ENCODE measurements around the gene OSBP2.
A peak's percentile ranks its signal among the peaks of the same experiment; 100 is the strongest.

Gene OSBP2

DNA sequence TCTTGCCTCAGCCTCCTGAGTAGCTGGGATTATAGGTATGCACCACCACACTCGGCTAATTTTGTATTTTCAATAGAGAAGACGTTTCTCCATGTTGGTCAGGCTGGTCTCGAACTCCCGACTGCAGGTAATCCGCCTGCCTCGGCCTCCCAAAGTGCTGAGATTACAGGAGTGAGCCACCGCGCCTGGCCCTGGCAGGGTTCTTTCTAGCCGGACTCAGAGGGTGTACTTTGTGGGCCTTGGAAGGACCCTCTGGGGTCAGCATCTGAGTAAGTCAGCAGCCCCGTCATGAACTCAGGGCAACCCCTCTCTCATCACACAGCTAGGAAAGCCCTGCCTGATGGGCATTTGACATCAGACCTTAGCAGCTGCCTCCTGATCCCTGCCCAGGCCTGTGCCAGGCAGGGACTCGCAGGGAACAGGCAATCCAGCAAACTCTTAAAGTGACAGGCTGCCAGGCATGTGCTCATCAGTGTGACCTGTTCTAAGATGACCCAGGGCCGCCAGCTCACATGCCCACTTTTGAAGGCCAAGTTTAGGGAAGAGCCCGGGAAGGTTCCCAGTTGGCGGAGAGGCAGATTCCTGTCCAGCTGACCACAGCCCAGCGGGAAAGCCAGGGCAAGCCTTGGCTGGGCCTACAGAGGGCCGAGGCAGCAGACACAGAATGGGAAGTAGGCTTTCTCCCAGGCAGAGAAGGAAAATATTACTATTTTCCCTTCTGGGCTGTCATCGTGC is 181.0 kb downstream of the OSBP2 start:
- TF ChIP-seq TCF12 (IDR thresholded peaks at IDR 0.05; ENCODE audit: low read depth): no peak
- TF ChIP-seq YY1 (IDR thresholded peaks at IDR 0.05; ENCODE audit: low read depth): no peak
- TF ChIP-seq RAD21 (IDR thresholded peaks at IDR 0.05; ENCODE audit: low read depth): no peak
- TF ChIP-seq ZBTB7A (IDR thresholded peaks at IDR 0.05; ENCODE audit: low read depth): no peak
- TF ChIP-seq, protein P1, sequence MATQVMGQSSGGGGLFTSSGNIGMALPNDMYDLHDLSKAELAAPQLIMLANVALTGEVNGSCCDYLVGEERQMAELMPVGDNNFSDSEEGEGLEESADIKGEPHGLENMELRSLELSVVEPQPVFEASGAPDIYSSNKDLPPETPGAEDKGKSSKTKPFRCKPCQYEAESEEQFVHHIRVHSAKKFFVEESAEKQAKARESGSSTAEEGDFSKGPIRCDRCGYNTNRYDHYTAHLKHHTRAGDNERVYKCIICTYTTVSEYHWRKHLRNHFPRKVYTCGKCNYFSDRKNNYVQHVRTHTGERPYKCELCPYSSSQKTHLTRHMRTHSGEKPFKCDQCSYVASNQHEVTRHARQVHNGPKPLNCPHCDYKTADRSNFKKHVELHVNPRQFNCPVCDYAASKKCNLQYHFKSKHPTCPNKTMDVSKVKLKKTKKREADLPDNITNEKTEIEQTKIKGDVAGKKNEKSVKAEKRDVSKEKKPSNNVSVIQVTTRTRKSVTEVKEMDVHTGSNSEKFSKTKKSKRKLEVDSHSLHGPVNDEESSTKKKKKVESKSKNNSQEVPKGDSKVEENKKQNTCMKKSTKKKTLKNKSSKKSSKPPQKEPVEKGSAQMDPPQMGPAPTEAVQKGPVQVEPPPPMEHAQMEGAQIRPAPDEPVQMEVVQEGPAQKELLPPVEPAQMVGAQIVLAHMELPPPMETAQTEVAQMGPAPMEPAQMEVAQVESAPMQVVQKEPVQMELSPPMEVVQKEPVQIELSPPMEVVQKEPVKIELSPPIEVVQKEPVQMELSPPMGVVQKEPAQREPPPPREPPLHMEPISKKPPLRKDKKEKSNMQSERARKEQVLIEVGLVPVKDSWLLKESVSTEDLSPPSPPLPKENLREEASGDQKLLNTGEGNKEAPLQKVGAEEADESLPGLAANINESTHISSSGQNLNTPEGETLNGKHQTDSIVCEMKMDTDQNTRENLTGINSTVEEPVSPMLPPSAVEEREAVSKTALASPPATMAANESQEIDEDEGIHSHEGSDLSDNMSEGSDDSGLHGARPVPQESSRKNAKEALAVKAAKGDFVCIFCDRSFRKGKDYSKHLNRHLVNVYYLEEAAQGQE (IDR thresholded peaks at IDR 0.05; ENCODE audit: low read depth): no peak
- TF ChIP-seq CEBPB (IDR thresholded peaks at IDR 0.05): no peak
- TF ChIP-seq, protein P2, sequence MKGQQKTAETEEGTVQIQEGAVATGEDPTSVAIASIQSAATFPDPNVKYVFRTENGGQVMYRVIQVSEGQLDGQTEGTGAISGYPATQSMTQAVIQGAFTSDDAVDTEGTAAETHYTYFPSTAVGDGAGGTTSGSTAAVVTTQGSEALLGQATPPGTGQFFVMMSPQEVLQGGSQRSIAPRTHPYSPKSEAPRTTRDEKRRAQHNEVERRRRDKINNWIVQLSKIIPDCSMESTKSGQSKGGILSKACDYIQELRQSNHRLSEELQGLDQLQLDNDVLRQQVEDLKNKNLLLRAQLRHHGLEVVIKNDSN (IDR thresholded peaks at IDR 0.05): no peak
- TF ChIP-seq TEAD4 (IDR thresholded peaks at IDR 0.05): no peak
- no peak for TF ChIP-seq TAF1 (IDR thresholded peaks at IDR 0.05; ENCODE audit: low read depth)
- no peak for TF ChIP-seq NFIC (IDR thresholded peaks at IDR 0.05)
- no peak for TF ChIP-seq EP300 (IDR thresholded peaks at IDR 0.05; ENCODE audit: borderline replicate concordance)
- TF ChIP-seq CREB1 (IDR thresholded peaks at IDR 0.05; ENCODE audit: low read depth): no peak
- no peak for TF ChIP-seq FOXM1 (IDR thresholded peaks at IDR 0.05; ENCODE audit: borderline replicate concordance, low read depth)

DNA sequence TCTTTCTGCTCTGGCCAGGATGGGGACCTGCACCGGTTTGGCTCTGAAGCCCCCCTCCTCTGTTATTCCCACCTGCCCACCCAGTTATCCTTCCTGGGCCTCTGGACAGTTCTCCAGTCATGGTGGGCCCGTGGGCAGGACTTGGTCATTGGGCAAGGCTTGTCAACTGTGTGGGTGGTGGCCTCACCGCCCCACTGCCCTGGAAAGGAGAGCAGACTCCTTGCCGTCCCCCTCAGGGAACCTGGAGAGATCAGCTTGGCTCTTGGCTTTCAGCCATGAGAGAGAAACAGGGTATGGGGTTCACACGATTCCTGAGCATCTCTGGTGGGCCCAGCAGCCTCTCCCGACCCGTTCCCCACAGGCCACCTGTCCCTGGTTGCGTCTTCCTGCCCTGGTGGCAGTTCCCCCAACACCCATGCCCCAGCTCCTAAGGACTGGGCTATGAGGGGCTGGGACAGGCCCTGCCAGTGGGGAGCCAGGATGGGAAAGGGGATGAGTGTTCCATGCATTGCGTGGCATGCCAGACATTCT is 181.6 kb downstream of the OSBP2 start:
- TF ChIP-seq TCF12 (IDR thresholded peaks at IDR 0.05; ENCODE audit: low read depth): no peak
- TF ChIP-seq ZBTB7A (IDR thresholded peaks at IDR 0.05; ENCODE audit: low read depth): no peak
- TF ChIP-seq, protein P1 (IDR thresholded peaks at IDR 0.05; ENCODE audit: low read depth): no peak
- TF ChIP-seq, protein P3, sequence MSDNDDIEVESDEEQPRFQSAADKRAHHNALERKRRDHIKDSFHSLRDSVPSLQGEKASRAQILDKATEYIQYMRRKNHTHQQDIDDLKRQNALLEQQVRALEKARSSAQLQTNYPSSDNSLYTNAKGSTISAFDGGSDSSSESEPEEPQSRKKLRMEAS (IDR thresholded peaks at IDR 0.05): no peak
- no peak for TF ChIP-seq CEBPB (IDR thresholded peaks at IDR 0.05)
- TF ChIP-seq EP300 (IDR thresholded peaks at IDR 0.05; ENCODE audit: borderline replicate concordance): no peak
- no peak for TF ChIP-seq CREB1 (IDR thresholded peaks at IDR 0.05; ENCODE audit: low read depth)
- TF ChIP-seq TAF1 (IDR thresholded peaks at IDR 0.05; ENCODE audit: low read depth): no peak
- TF ChIP-seq, protein P2 (IDR thresholded peaks at IDR 0.05): no peak

DNA sequence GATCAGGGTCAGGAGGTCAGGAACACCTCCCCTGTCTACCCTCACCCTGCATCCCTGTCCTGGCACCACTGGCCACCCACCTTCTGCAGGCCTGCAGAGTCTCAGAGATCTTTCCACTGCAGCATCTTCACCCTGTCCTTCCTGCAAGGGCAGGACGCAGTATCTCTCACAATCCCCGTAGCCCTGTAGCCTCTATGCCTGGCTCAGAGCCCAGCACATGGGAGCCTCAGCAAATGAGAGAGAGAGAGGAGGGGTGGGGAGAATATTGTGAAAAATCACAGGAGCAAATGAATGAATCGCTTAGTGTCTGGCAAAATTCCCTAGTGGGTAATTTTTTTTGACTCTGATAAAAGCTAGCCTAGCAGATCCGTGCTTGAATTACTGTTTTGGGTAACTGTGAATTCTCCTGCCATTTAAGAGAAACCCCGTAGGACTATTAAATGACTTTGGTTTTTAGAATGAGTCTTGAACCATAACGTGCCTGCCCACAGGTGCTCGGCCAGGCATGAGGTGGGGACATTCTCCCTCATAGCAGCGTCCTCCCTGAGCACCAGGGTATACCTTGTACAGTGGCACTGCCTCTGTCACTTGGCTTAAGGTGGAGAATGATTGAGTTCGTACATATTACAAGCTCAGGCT is 182.4 kb downstream of the OSBP2 start:
- TF ChIP-seq YY1 (IDR thresholded peaks at IDR 0.05; ENCODE audit: low read depth): 0 out of 2 replicates have a peak, but pooled peaks have one; percentile 2
- TF ChIP-seq FOXM1 (IDR thresholded peaks at IDR 0.05; ENCODE audit: borderline replicate concordance, low read depth): no peak
- no peak for TF ChIP-seq TCF12 (IDR thresholded peaks at IDR 0.05; ENCODE audit: low read depth)
- peak; percentile 79 for TF ChIP-seq NFIC (IDR thresholded peaks at IDR 0.05)
- TF ChIP-seq, protein P3 (IDR thresholded peaks at IDR 0.05): peak; percentile 55
- TF ChIP-seq ZBTB7A (IDR thresholded peaks at IDR 0.05; ENCODE audit: low read depth): no peak

DNA sequence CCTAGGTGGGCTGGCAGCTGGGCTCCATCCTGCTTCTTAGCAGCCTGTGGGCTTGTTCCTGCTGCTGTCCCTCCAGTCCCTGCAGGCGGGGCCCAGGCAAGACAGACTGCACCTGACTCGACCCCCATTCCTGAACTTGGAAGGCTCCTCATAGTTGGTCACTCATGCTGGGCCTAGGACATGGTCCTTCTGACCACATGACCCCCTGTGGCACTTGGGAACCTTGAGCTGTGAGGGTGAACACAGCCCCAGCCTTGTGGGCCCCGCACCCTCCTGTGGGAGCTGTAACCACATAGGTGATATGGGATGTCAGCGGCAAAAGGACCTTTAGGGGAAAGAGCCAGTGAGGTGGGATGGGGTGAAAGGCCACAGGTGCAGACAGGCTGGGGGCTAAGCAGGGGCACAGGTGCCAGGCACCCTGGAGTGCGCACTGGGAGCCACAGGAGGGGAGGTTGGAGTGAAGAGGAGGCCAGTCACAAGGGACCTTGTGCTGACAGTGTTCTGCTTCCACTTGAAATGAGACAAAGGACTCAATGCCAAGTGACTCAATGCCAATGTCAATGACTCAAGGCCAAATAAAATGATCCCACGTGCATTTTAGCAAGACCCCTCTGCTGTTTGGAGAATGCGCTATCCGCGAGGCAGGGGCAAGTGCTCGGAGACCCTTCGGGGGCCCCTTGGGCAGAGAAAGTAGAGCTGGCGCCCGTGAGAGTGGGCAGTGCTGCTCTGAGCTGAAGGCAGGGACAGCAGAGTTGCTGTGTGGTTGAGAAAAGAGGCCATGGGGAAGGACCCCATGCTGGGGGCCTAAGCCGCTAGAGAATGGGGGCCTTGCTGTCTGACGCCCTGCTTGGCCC is 183.2 kb downstream of the OSBP2 start:
- TF ChIP-seq FOXM1 (IDR thresholded peaks at IDR 0.05; ENCODE audit: borderline replicate concordance, low read depth) (no peak), RAD21 (IDR thresholded peaks at IDR 0.05; ENCODE audit: low read depth) (no peak), CEBPB (IDR thresholded peaks at IDR 0.05) (no peak), EP300 (IDR thresholded peaks at IDR 0.05; ENCODE audit: borderline replicate concordance) (no peak), TCF12 (IDR thresholded peaks at IDR 0.05; ENCODE audit: low read depth) (no peak), ZBTB7A (IDR thresholded peaks at IDR 0.05; ENCODE audit: low read depth) (no peak), CREB1 (IDR thresholded peaks at IDR 0.05; ENCODE audit: low read depth) (no peak), EGR1 (IDR thresholded peaks at IDR 0.05) (no peak)

Data from Ishikawa (cell line).